SU-DHL-6 (cell line): ENCODE results near the gene PSPN.
A peak's percentile ranks its signal among the peaks of the same experiment; 100 is the strongest.

ENCODE experiments used
- H2AFZ ChIP-seq: fragments of 200-600 bp; sonication (generic); 2 replicates; pipeline ENCODE4 v1.6.1; 2014; ENCODE audit warnings: low read depth, mild to moderate bottlenecking, moderate library complexity, mixed read lengths, antibody characterized with exemption, low read length; ENCODE audit not compliant: severe bottlenecking
- H3F3A ChIP-seq: fragments of 200-600 bp; shearing (Covaris generic); 2 replicates; pipeline ENCODE4 v1.6.0; 2016; ENCODE audit warnings: antibody characterized with exemption, mild to moderate bottlenecking; ENCODE audit not compliant: insufficient read depth
- H3K27ac ChIP-seq: fragments of 200-600 bp; sonication (generic); 2 replicates; pipeline ENCODE4 v1.5.1; 2016; ENCODE audit warnings: low read depth, mild to moderate bottlenecking, low read length, moderate library complexity, mixed read lengths
- H3K27me3 ChIP-seq: fragments of 200-600 bp; sonication (generic), shearing (Covaris generic); 2 replicates; pipeline ENCODE4 v1.6.0; 2014; ENCODE audit warnings: mild to moderate bottlenecking, low read length
- H3K36me3 ChIP-seq: fragments of 200-600 bp; sonication (generic); 2 replicates; pipeline ENCODE4 v1.6.1; 2014; ENCODE audit warnings: mild to moderate bottlenecking, low read length, mixed read lengths
- H3K4me2 ChIP-seq: fragments of 300-600, 200-600 bp; shearing (Covaris generic), sonication (generic); 2 replicates; pipeline ENCODE4 v1.6.0; 2014; ENCODE audit warnings: low read length, low read depth, mild to moderate bottlenecking; ENCODE audit not compliant: poor library complexity, severe bottlenecking
- H3K4me3 ChIP-seq: fragments of 200-600 bp; sonication (generic); 2 replicates; pipeline ENCODE4 v1.5.1; 2014; ENCODE audit warnings: antibody characterized with exemption, low read length, mild to moderate bottlenecking, mixed read lengths; ENCODE audit not compliant: insufficient read depth, poor library complexity, severe bottlenecking
- H3K79me2 ChIP-seq: fragments of 200-600 bp; sonication (generic); 2 replicates; pipeline ENCODE4 v1.6.1; 2014; ENCODE audit warnings: mild to moderate bottlenecking, low read length, moderate library complexity; ENCODE audit not compliant: insufficient read depth
- H3K9ac ChIP-seq: fragments of 200-600 bp; sonication (generic); 2 replicates; pipeline ENCODE4 v1.7.0; 2014; ENCODE audit warnings: mild to moderate bottlenecking, low read length
- H3K9me2 ChIP-seq: fragments of 200-600 bp; sonication (generic); replicated peaks from 2 replicates; pipeline ENCODE4 v1.6.1; 2014; ENCODE audit warnings: low read length; ENCODE audit not compliant: insufficient read depth
- H3K9me3 ChIP-seq: fragments of 200-600 bp; sonication (generic); 2 replicates; pipeline ENCODE4 v1.6.1; 2014; ENCODE audit warnings: low read length, mixed read lengths; ENCODE audit not compliant: insufficient read depth
- H4K20me1 ChIP-seq: fragments of 200-600 bp; sonication (generic); 2 replicates; pipeline ENCODE4 v1.6.1; 2014; ENCODE audit warnings: low read depth, mild to moderate bottlenecking, antibody characterized with exemption, low read length, moderate library complexity, mixed read lengths
- CTCF ChIP-seq: fragments of 200-600 bp; sonication (generic); IDR thresholded peaks from one replicate; pipeline ENCODE4 v1.5.1; 2017; ENCODE audit warnings: antibody characterized with exemption, mild to moderate bottlenecking, low read length, moderate library complexity; ENCODE audit not compliant: insufficient read depth, poor library complexity, severe bottlenecking
- EZH2phosphoT487 ChIP-seq: fragments of 200-600 bp; sonication (generic), shearing (Covaris generic); conservative IDR thresholded peaks from 2 replicates; pipeline ENCODE4 v1.6.1; 2018; ENCODE audit warnings: mild to moderate bottlenecking, antibody characterized with exemption, low read length, moderate library complexity, mixed read lengths

The PSPN gene

DNA sequence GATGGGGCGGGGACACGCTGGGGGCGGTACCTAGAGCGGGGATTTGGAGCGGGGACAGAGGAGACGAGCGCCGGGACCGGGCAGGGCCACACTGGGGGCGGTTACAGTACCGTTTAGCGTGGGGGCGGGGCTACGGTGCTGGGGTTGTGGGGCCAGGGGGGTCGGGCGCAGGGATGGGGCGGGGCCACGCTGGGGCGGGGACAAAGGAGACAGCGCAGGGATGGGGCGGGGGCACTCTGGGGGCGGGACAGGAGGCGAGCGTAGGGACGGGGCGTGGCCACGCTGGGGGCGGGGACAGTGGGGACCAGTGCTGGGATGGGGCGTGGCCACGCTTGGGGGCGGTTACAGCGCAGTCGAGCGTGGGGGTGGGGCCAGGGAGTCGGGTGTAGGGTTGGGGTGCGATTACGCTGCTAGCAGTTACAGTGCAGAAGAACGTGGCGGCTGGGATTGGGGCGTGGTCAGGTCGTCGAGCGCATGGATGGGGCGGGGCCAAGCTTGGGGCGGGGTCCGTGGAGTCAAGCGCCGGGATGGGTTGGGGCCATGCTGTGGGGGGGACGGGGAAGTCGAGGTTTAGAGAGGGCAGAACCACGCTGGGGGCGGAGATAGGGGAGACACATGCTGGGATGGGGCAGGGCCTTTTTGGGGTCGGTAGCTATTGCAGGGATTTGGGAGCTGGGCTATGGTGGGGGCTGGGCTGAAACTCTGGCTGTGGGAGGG is 2.5 kb downstream of the PSPN start:
- 0 out of 2 replicates have a peak, but pooled peaks cover under 1% of the 10 kb centered on the region for H3K36me3 ChIP-seq
- H4K20me1 ChIP-seq, result no peaks in the 10 kb centered on the region
- no peaks in the 10 kb centered on the region for H3K9me3 ChIP-seq
- peak overlapping the region; percentile 76 for H3K9ac ChIP-seq
- H3F3A ChIP-seq, result peaks cover 7% of the 10 kb centered on the region
- H2AFZ ChIP-seq, result peak overlapping the region; percentile 69
- TF ChIP-seq CTCF (no peak), EZH2phosphoT487 (no peak)
- no peaks in the 10 kb centered on the region for H3K9me2 ChIP-seq
- H3K4me3 ChIP-seq, result peak overlapping the region; percentile 81
- H3K4me2 ChIP-seq, result peak overlapping the region; percentile 70
- no peaks in the 10 kb centered on the region for H3K27me3 ChIP-seq
- no peaks in the 10 kb centered on the region for H3K79me2 ChIP-seq
- H3K27ac ChIP-seq, result peak overlapping the region; percentile 85

DNA sequence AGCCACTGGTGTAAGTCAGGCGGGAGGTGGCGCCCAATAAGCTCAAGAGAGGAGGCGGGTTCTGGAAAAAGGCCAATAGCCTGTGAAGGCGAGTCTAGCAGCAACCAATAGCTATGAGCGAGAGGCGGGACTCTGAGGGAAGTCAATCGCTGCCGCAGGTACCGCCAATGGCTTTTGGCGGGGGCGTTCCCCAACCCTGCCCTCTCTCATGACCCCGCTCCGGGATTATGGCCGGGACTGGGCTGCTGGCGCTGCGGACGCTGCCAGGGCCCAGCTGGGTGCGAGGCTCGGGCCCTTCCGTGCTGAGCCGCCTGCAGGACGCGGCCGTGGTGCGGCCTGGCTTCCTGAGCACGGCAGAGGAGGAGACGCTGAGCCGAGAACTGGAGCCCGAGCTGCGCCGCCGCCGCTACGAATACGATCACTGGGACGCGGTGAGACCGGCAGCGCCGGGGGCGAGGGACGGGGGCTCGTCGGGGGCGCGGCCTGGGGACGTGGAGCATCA is 3.1 kb downstream of the PSPN start, which contains the start of gene ALKBH7:
Gene ALKBH7, plus strand, starts transcription at position 201 of the 502 bp plus-strand sequence. Its CDS starts 27 bp downstream, at position 228.
- Histone ChIP-seq H2AFZ (peak within 1 kb of the TSS; percentile 69), H3F3A (peaks cover 7% of the 10 kb centered on the region)

DNA sequence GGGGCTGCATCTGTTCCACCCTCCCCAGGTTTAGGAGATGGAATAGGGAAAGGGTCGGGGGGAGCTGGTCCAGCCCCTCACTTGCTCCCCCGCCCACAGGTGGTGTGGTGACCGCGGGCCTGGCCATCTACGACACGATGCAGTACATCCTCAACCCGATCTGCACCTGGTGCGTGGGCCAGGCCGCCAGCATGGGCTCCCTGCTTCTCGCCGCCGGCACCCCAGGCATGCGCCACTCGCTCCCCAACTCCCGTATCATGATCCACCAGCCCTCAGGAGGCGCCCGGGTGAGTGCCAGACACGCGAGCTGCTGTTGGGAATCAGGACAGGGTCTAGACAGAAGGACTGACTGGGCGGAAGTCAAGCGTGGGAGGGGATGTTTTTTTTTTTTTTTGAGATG is 11.4 kb downstream of the PSPN start:
- Histone ChIP-seq H3K9me3 (no peaks in the 10 kb centered on the region), H3K9ac (no peak overlapping the region), H3K27me3 (no peaks in the 10 kb centered on the region), H3F3A (no peaks in the 10 kb centered on the region), H3K36me3 (0 out of 2 replicates have a peak, but pooled peaks cover 4% of the 10 kb centered on the region), H4K20me1 (no peaks in the 10 kb centered on the region), H3K4me2 (no peak overlapping the region), H2AFZ (no peak overlapping the region), H3K79me2 (peaks cover 13% of the 10 kb centered on the region; the same call in 1 of the 2 replicates), H3K27ac (no peak overlapping the region), H3K9me2 (no peaks in the 10 kb centered on the region), H3K4me3 (no peak overlapping the region)
- TF ChIP-seq CTCF (no peak), EZH2phosphoT487 (no peak)

More for the DNA sequence above, 3.1 kb downstream of the PSPN start, which contains the start of gene ALKBH7:
- TF ChIP-seq EZH2phosphoT487, result no peak
- no peak for TF ChIP-seq CTCF
- Histone ChIP-seq H3K4me3 (peak within 1 kb of the TSS; percentile 81), H3K79me2 (no peaks in the 10 kb centered on the region), H3K9me3 (no peaks in the 10 kb centered on the region), H3K27ac (peak within 1 kb of the TSS; percentile 85), H3K9ac (peak within 1 kb of the TSS; percentile 76), H3K36me3 (0 out of 2 replicates have a peak, but pooled peaks cover 4% of the 10 kb centered on the region), H4K20me1 (no peaks in the 10 kb centered on the region), H3K4me2 (peak within 1 kb of the TSS; percentile 70), H3K27me3 (no peaks in the 10 kb centered on the region), H3K9me2 (no peaks in the 10 kb centered on the region)
